Peyer's patch (tissue), 4 donors: Measurements from ENCODE around the gene UBQLN3. TPM values are rescaled to one million over a fixed set of nuclear protein-coding genes. Genes with fewer than 3 reads are reported as not detected.

Experiments
- DNase-seq, 3 donors: peaks; one replicate each; pipeline ENCODE4 v3.0.0-alpha.2; 2017 to 2019
- H3K27ac ChIP-seq, 4 donors: fragments of 200-600 bp; sonication (generic); one replicate each; pipeline ENCODE4 v1.5.1; 2016 to 2019
- H3K27me3 ChIP-seq, 2 donors: fragments of 200-600 bp; sonication (generic); one replicate each; pipeline ENCODE4 v1.5.1; 2019
- H3K36me3 ChIP-seq, 3 donors: fragments of 200-600 bp; sonication (generic); one replicate each; pipeline ENCODE4 v1.5.1; 2016 to 2019
- H3K4me1 ChIP-seq, 4 donors: fragments of 200-600 bp; sonication (generic); one replicate each; pipeline ENCODE4 v1.5.1; 2016 to 2019
- H3K4me3 ChIP-seq, 4 donors: fragments of 200-600 bp; sonication (generic); 1 replicate in 3 of 4; 2 replicates in 1 of 4; pipeline ENCODE4 v1.5.1; 2016 to 2019; ENCODE audit warnings: mild to moderate bottlenecking in 1 of 4
- H3K9me3 ChIP-seq, 4 donors: fragments of 200-600 bp; sonication (generic); one replicate each; pipeline ENCODE4 v1.5.1; 2016 to 2019; ENCODE audit warnings: mild to moderate bottlenecking in 1 of 4
- POLR2A ChIP-seq, 2 donors: fragments of 450-650 bp; IDR thresholded peaks; one replicate each; pipeline ENCODE4 v1.5.1; 2017; ENCODE audit warnings: antibody characterized with exemption in 2 of 2, mild to moderate bottlenecking in 2 of 2, moderate library complexity in 2 of 2
- total RNA-seq, 4 donors: library from RNA; depleted of rRNA; stranded (reverse); fragments of >200 nt; gene quantifications; one replicate each; pipeline ENCODE4 v1.1.0, GENCODE V29; 2016
- TF ChIP-seq, protein P1 (sequence below), 6 experiments: fragments of 450-650 bp in 4 of 6; fragments of 200-600 bp in 2 of 6; sonication (generic) in 1 of 6; IDR thresholded peaks; one replicate each; pipeline ENCODE4 v1.5.1; 2017 to 2019; ENCODE audit warnings: antibody characterized with exemption in 6 of 6, mild to moderate bottlenecking in 3 of 6, moderate library complexity in 1 of 6

UBQLN3 gene
- total RNA-seq, 4 donors from 2014 or later: 0.53 to 5.8 TPM; not detected in 2

GRCh38 chr11:5489576-5490357 is 20.0 kb downstream of the UBQLN3 start:
- Histone ChIP-seq H3K27me3 (no peaks in the 10 kb centered on the region), H3K9me3 (no peaks in the 10 kb centered on the region), H3K4me3 (no peak overlapping the region), H3K4me1 (no peaks in the 10 kb centered on the region), H3K27ac (no peak overlapping the region), H3K36me3 (no peaks in the 10 kb centered on the region)
- no peak for DNase-seq
- TF ChIP-seq, protein P1, sequence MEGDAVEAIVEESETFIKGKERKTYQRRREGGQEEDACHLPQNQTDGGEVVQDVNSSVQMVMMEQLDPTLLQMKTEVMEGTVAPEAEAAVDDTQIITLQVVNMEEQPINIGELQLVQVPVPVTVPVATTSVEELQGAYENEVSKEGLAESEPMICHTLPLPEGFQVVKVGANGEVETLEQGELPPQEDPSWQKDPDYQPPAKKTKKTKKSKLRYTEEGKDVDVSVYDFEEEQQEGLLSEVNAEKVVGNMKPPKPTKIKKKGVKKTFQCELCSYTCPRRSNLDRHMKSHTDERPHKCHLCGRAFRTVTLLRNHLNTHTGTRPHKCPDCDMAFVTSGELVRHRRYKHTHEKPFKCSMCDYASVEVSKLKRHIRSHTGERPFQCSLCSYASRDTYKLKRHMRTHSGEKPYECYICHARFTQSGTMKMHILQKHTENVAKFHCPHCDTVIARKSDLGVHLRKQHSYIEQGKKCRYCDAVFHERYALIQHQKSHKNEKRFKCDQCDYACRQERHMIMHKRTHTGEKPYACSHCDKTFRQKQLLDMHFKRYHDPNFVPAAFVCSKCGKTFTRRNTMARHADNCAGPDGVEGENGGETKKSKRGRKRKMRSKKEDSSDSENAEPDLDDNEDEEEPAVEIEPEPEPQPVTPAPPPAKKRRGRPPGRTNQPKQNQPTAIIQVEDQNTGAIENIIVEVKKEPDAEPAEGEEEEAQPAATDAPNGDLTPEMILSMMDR (IDR thresholded peaks at IDR 0.05): no peak
- no peak for TF ChIP-seq POLR2A (IDR thresholded peaks at IDR 0.05)

DNA sequence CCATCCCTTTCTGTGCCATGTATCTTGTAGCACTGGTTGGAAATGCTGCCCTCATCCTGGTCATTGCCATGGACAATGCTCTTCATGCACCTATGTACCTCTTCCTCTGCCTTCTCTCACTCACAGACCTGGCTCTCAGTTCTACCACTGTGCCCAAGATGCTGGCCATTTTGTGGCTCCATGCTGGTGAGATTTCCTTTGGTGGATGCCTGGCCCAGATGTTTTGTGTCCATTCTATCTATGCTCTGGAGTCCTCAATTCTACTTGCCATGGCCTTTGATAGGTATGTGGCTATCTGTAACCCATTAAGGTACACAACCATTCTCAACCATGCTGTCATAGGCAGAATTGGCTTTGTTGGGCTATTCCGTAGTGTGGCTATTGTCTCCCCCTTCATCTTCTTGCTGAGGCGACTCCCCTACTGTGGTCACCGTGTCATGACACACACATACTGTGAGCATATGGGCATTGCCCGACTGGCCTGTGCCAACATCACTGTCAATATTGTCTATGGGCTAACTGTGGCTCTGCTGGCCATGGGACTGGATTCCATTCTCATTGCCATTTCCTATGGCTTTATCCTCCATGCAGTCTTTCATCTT is 20.9 kb downstream of the UBQLN3 start:
- H3K36me3 ChIP-seq: no peaks in the 10 kb centered on the region
- no peak for DNase-seq
- no peaks in the 10 kb centered on the region for H3K4me1 ChIP-seq
- no peaks in the 10 kb centered on the region for H3K27me3 ChIP-seq
- no peak for TF ChIP-seq POLR2A (IDR thresholded peaks at IDR 0.05)
- TF ChIP-seq, protein P1 (IDR thresholded peaks at IDR 0.05): no peak
- H3K27ac ChIP-seq: no peak overlapping the region
- H3K9me3 ChIP-seq: no peaks in the 10 kb centered on the region
- H3K4me3 ChIP-seq: no peak overlapping the region

DNA sequence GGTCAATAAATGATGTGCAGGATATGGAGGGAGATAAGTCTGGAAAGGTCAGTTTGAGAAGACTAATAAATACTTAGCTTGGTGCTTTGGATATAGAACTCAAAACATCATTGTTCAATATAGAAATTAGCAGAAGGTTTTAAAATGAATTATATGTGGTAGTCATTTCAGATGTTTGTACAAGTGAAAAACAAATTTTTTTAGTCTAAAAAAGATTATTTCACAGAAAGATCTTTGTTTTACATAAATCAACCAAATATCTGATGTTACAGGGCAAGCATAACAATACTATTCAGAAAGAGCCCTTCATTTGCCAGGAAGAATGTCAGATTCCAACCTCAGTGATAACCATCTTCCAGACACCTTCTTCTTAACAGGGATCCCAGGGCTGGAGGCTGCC is 21.4 kb downstream of the UBQLN3 start, which contains the start of gene OR52D1:
OR52D1 (plus strand) TSS at position 301 of the 400 bp plus-strand sequence; CDS start at position 323, 22 bp downstream.
- Histone ChIP-seq H3K4me3 (no peak within 1 kb of the TSS), H3K27ac (no peak within 1 kb of the TSS), H3K9me3 (no peaks in the 10 kb centered on the region), H3K27me3 (no peaks in the 10 kb centered on the region), H3K4me1 (no peaks in the 10 kb centered on the region), H3K36me3 (no peaks in the 10 kb centered on the region)
- no peak for DNase-seq
- no peak for TF ChIP-seq POLR2A (IDR thresholded peaks at IDR 0.05)
- TF ChIP-seq, protein P1 (IDR thresholded peaks at IDR 0.05): no peak

DNA sequence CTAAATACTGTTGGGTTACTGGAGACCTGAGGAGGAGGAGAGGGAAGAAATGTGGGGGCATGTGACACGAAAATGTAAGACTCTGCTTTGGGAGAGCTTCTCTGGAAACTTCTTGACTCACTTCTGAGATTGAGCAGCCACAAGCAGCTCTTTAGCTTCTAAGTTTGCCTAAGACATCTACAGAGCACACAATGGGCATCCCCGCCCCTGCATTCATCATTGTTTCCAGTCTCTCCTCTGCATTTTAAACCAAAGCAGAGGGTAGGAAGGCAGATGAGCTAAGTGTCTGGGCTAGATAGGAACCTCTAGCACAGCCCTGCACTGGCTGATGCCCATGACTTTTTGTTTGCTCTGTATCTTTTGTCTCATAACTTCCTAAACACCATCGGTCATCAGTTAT is 23.3 kb downstream of the UBQLN3 start:
- TF ChIP-seq, protein P1 (IDR thresholded peaks at IDR 0.05): no peak
- no peak for TF ChIP-seq POLR2A (IDR thresholded peaks at IDR 0.05)
- no peak overlapping the region for H3K27ac ChIP-seq
- DNase-seq: no peak
- no peaks in the 10 kb centered on the region for H3K4me1 ChIP-seq
- no peak overlapping the region for H3K4me3 ChIP-seq
- no peaks in the 10 kb centered on the region for H3K36me3 ChIP-seq
- H3K27me3 ChIP-seq: no peaks in the 10 kb centered on the region
- no peaks in the 10 kb centered on the region for H3K9me3 ChIP-seq

DNA sequence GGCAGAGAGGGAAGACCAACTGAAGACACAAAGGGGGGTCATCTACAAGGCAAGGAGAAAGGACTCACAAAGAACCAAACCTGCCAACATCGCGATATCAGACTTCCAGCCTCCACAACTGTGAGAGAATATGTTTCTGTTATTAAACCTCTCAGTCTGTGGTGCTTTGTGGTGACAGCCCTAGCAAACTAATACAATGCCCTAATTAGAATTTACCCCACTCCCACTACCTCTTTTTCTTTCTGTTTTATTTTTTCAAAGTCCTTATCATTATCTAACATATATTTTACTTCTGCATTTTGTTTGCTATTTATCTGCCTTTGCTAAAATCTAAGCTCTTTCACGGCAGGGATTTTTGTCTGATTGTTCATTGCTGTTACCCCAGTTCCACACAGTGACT is 23.8 kb downstream of the UBQLN3 start:
- Histone ChIP-seq H3K4me3 (no peak overlapping the region), H3K27me3 (no peaks in the 10 kb centered on the region), H3K27ac (no peak overlapping the region), H3K4me1 (no peaks in the 10 kb centered on the region), H3K36me3 (no peaks in the 10 kb centered on the region), H3K9me3 (no peaks in the 10 kb centered on the region)
- TF ChIP-seq, protein P1 (IDR thresholded peaks at IDR 0.05): no peak
- TF ChIP-seq POLR2A (IDR thresholded peaks at IDR 0.05): no peak
- no peak for DNase-seq
